Cardiac muscle cell (in vitro differentiated cells and primary cell): ENCODE results near the gene GPR89B. TPM values are rescaled to one million over a fixed set of nuclear protein-coding genes. Genes with fewer than 3 reads are reported as not detected.
"Not testable (repeated sequence)": the region's sequence is repeated elsewhere in the genome, so short reads cannot be mapped to it uniquely, and the experiment has no call there.

Experiments used
- DNase-seq, 2 donors: peaks; one replicate each; pipeline versions ENCODE4 v3.0.0 to v3.0.0-alpha.2; 2010 to 2017; ENCODE audit warnings: low read depth in 1 of 2, low spot score in 1 of 2
- H3K27ac ChIP-seq: fragments of 200-600 bp; sonication (generic); 2 replicates; pipeline ENCODE4 v1.5.1; 2016
- H3K27me3 ChIP-seq: fragments of 200-600 bp; sonication (generic); 2 replicates; pipeline ENCODE4 v1.6.0; 2016; ENCODE audit warnings: control low read depth
- H3K36me3 ChIP-seq: fragments of 200-600 bp; sonication (generic); 2 replicates; pipeline ENCODE4 v1.5.1; 2016; ENCODE audit warnings: control low read depth
- H3K4me1 ChIP-seq: fragments of 200-600 bp; sonication (generic); 2 replicates; pipeline ENCODE4 v1.8.1; 2017; ENCODE audit warnings: low read depth, mild to moderate bottlenecking, mixed run types
- H3K4me3 ChIP-seq: fragments of 200-600 bp; sonication (generic); 2 replicates; pipeline ENCODE4 v1.5.1; 2016; ENCODE audit warnings: mild to moderate bottlenecking
- H3K9me3 ChIP-seq: fragments of 200-600 bp; sonication (generic); 2 replicates; pipeline ENCODE4 v1.5.1; 2017; ENCODE audit warnings: low read depth, mild to moderate bottlenecking, control low read depth
- polyA plus RNA-seq: library from polyadenylated mRNA; unstranded; fragments of >200 nt; fragmentation: Nextera tagmentation; extraction: Ambion mirVana; gene quantifications from 2 replicates; pipeline ENCODE4 v1.2.1, GENCODE V29; 2016
- total RNA-seq: library from RNA; depleted of rRNA; stranded (reverse); fragments of >200 nt; gene quantifications from 2 replicates; pipeline ENCODE4 v1.2.3, GENCODE V29; 2016

Gene GPR89B
- total and polyA plus RNA-seq, 2 experiments from 2014 or later = 8.6 to 18.9 TPM

DNA sequence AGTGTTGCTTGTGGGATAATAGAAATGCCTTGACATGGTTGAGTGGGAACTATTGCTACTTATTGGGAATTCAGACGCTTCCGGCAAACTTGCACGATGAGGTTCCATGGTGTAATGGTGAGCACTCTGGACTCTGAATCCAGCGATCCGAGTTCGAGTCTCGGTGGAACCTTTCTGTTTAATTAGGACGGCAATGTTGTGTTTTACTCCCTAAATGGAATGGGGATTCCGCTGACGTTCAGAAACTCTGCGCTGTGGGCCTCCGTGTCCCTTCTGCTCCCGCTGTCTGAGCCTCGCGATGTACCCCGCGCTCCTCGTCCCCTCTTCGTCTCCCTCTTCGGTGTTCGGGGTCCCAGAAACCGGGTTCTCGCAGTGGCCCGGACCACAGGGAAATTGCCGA, 104.5 kb downstream of the GPR89B start:
- not testable (repeated sequence) for DNase-seq, H3K36me3 ChIP-seq, H3K4me3 ChIP-seq, H3K9me3 ChIP-seq, H3K4me1 ChIP-seq, H3K27me3 ChIP-seq, H3K27ac ChIP-seq

DNA sequence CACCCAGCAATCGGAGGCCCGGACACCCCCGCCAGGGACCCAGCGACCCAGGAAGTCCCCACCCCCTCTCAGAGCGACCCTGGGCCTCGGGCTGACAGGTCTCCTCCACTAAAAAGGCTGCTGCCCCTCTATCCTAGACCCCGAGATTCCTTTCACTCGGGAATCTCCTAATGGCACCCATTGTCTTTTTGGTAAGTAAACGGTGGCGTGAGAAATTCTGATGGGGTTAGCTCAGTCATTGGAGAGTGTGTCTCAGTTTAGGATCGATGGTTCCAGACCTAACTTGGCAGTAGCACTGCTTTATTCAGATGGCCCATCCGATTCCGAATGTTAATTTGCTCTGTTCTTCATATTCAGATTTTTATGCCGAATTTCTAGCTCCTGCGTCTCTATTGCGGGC, 104.9 kb downstream of the GPR89B start:
- not testable (repeated sequence) for H3K9me3 ChIP-seq, H3K36me3 ChIP-seq, H3K27ac ChIP-seq, H3K27me3 ChIP-seq, DNase-seq, H3K4me3 ChIP-seq, H3K4me1 ChIP-seq

DNA sequence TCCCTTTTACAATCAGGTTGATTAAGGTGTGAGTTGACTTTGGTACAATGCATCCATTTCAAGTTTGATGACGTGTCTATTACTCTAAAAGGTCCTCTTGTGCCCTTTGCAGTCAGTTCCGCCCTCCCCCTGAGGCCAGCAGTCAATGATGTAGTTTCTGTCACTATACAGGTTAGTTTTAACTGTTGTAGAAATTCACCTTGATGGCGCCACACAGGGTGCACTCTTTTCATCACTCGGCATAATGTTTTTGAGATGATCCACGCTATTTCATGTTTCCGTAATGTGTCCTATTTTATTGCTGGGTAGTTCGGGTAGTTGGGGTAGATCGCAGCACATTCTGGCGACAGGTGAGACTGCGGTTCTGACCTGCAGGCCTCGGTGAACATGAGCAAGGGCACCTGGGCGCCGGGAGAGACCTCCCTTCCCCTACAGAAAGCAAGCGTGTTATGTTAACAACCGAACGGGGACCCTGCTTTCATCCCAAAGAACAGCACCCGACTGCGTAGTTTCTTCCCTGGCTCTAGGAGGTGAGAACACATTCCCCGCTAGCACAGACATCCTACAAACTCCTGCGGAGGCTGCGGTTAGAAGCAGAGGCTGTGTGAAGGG, 109.7 kb downstream of the GPR89B start:
- not testable (repeated sequence) for H3K27ac ChIP-seq

DNA sequence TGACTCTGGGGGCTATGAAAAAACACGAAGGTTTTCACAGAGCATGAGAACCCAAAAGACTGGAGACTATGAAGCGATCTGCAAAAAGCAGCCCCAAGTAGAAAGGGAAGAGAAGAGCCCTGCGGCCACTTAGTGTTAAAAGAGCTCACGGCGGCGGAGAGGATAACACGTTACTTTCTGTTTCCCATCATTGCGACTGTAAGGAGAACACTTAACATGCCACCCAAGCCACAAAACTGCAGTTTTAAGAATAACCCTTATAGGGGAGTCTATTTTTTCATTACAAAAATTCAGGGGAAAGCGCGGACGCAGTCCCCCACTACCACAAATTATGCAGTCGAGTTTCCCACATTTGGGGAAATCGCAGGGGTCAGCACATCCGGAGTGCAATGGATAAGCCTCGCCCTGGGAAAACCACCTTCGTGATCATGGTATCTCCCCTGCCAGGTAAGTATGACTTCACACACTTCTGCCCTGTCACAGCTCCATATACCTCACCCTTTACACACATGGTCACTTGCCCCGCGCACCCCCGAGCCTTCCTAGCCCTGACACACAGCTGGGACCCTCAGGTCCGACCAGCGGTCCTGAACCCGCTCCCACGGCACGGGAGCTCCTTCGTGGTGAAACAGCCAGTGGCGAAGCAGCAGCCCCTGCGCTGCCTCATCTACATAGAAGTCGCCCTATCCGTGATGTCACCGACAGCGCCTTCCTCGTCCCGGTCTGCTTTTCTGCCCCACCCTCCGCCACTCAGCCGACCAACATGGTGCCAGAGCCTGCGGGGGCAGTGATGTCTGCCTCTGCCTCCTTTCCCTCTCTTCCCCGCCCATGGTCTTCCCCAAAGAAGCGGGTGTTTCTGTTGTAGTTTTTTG, 110.5 kb downstream of the GPR89B start:
- not testable (repeated sequence) for H3K36me3 ChIP-seq, H3K9me3 ChIP-seq, H3K4me1 ChIP-seq, H3K27me3 ChIP-seq
- DNase-seq = peak; percentile 68 to 95
- H3K27ac ChIP-seq = peak overlapping the region; percentile 85
- H3K4me3 ChIP-seq = peak overlapping the region; percentile 19

More for the DNA sequence above, 109.7 kb downstream of the GPR89B start:
- not testable (repeated sequence) for H3K4me3 ChIP-seq, H3K36me3 ChIP-seq, H3K27me3 ChIP-seq, H3K4me1 ChIP-seq, DNase-seq, H3K9me3 ChIP-seq

Other genes starting within 250 kb of the GPR89B start
- 23.9 and 25.8 TPM in 2 replicates for gene GJA5, start 167.8 kb upstream of the GPR89B start, total RNA-seq
- 12.3 and 21.5 TPM in 2 replicates for gene GJA5, start 167.8 kb upstream of the GPR89B start, polyA plus RNA-seq
- gene GJA8, start 25.6 kb upstream of the GPR89B start, total RNA-seq = not detected in 2 replicates
- gene GJA8, start 25.6 kb upstream of the GPR89B start, polyA plus RNA-seq = not detected in 2 replicates
- 10.9 and 15.8 TPM in 2 replicates for gene NBPF11, start 223.9 kb downstream of the GPR89B start, total RNA-seq
- 9.5 and 11.6 TPM in 2 replicates for gene NBPF11, start 223.9 kb downstream of the GPR89B start, polyA plus RNA-seq